ENCODE data around the gene SSR3. TPM values are rescaled to one million over a fixed set of nuclear protein-coding genes. Genes with fewer than 3 reads are reported as not detected.
"Not testable (repeated sequence)": the region's sequence is repeated elsewhere in the genome, so short reads cannot be mapped to it uniquely, and the experiment has no call there.

SSR3 gene
- polyA plus RNA-seq, 1 donor, result 75.6 TPM

DNA sequence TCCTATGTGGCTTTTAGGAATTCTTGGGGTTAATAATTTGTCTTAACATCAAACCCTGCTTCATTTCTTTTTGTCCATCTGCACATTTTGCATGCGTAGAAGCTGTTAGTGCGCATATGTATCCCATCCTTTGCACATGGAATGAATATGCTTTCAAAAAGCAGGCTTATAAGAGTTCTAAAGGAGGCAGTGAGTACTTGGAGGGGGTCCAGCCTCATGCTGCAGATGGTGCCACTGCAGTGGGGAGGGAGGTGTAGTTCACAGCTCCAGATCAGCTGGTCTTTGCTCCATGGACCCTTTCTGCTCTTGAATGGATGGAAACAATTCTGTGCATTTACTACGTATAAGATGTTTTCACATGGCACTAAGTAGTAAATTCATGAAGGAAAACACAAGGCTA is 20.7 kb upstream of the SSR3 start:
- DNase-seq, result no peak

DNA sequence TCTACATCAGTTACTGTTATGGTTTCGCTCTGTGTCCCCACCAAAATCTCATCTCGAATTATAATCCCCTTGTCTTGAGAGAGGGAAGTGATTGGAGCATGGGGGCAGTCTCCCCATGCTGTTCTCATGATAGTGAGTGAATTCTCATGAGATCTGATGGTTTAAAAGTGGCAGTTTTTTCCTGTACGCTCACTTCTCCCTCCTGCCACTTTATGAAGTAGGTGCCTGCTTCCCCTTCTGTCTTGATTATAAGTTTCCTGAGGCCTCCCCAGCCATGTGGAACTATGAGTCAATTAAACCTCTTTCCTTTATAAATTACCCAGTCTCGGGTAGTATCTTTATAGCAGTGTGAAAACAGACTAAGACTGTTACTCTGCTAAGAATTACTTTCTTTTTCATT is 15.0 kb upstream of the SSR3 start:
- DNase-seq, result not testable (repeated sequence)

DNA sequence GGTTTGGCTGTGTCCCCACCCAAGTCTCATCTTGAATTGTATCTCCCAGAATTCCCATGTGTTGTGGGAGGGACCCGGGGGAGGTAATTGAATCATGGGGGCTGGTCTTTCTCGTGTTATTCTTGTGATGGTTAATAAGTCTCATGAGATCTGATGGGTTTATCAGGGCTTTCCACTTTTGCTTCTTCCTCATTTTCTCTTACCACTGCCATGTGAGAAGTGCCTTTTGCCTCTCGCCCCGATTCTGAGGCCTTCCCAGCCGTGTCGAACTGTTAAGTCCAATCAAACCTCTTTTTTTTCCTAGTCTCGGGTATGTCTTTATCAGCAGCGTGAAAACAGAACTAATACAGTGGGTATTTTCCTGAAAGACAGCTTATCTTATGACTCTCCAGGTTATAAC is 14.1 kb upstream of the SSR3 start:
- not testable (repeated sequence) for DNase-seq

DNA sequence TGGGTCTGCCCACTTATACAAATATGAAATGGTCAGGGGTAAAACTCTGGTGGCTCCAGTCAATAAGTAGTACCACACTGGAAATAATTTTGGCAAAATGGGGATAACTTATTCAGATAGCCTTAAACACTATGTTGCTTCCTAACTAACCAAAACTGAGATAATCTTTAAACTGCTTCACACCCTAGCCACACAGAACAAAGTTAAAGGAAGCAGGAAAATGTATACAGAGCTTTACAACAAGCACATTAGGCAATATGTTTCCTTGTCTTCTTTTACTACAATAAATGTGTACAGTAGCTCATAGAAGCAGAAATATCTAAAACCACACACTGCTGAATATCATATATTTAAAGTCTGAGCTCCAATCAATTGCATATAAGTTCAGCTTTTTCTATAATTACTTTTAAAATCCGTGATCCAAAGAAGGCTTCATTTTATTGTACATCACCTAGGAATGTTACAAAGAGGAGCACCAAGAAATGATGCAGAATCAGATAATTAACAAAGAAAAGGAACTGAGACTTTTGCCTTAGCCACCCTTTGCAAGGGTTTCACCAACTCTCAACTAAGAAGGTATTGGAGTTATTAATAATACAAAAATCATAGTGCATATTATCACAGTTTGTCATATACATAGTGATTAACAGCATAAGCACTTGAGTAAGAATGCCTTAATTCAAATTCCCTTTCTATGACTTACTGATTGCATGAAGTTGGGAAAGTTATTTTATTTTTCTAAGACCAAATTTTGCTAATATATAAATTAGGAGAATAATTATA is 9.2 kb upstream of the SSR3 start:
- DNase-seq, result no peak

DNA sequence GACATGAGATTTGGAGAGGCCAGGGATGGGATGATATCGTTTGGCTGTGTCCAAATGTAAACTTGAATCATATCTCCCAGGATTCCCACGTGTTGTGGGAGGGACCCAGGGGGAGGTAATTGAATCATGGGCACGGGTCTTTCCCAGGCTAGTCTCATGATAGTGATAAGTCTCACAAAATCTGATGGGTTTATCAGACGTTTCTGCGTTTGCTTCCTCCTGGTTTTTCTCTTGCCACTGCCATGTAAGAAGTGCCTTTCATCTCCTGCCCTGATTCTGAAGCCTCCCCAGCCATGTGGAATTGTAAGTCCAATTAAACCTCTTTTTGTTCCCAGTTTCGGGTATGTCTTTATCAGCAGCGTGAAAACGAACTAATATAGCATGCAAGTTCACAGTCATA is 7.6 kb upstream of the SSR3 start:
- not testable (repeated sequence) for DNase-seq

DNA sequence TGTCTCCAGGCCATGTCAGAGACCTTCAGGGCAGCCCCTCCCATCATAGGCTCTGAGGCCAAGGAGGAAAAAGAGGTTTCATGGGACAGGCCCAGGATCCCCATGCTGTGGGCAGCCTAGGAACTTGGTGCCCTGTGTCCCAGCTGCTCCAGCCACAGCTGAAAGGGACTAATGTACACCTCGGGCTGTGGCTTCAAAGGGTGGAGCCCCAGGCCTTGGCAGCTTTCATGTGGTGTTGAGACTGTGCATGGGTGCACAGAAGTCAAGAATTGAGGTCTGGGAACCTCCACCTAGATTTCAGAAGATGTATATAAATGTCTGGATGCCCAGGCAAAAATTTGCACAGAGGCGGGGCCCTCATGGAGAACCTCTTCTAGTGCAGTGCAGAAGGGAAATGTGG is 6.6 kb upstream of the SSR3 start:
- no peak for DNase-seq

DNA sequence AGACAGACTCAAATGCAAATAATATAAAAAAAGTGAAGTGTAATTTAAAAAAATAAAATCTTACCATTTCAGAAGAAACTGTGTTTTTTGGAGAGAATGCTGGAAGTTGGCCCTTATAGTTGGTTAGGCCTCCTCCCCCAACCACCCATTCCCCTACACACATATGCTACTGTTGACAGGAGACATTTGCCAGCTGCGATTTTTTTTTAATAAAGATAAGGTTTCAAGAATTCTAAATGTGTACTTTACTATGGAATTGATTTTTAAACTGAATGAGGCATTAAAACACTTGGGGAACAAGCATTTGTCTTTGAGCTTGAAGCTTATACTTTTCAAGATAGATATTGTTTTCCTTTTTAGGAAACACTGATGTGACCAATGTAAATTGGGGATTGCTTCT is 4.4 kb upstream of the SSR3 start:
- no peak for DNase-seq

DNA sequence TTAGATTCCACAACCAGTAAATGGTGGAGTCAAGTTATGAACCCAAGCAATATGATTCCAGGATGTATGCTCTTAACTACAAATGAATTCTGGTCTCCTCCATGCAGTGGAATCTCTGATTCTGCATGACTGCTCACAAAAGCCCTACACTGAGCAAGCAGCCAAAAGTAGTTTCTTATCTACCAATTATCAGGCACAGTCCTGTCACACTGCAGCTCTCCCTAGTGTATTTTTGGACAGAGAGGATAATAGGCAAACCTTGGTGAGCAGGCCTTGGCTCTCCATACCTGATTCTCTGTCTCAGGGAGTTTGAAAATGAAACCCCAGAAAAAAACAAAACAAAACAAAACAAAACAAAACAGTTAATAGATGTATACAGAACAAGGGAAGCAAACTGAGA is 3.5 kb upstream of the SSR3 start:
- DNase-seq, result no peak

DNA sequence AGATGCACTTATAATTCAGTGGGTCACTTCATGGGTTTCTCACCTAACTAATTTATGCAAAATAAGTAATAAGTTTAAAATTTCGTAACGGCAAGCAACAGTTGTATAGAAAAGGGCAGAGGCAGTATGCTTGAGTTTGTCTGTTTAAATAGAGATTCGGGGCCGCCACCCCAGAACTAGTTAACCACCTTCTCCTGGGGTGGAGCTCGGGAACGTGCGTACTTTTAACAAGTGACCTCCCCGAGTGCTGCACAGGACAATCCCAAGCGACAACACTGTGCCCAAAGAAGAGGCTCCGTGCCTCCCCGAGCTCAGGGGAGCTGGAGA is 439 bp downstream of the SSR3 start:
- DNase-seq, result no peak

DNA sequence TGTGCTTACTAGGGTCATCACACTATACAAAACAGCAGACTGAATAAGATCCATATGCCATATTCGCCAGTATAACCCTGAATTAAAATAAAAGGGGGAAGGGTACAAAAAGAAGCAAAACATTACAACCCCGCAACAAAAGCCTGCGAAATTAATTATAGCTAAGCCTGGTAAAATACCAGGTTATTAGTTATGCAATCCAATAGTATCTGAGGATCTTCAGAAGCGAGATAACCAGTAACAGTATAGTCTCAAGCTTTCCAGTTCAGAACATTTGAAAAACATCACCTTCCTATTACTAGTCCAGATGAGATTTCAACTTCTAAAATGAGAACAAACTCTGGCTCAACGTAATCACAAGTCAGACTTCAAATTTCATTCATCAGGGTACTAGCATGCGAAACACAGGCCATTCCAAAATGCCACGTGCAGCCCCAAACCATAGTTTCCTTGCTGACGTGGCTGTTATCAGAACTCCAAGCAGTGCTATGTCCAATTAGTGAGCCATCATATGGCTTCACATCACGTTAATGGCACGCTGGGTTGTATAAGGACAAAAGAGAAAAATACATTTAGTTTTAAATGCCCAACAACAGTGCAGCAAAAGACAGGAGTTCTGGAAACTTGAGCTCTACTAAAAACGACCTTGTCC is 1.1 kb downstream of the SSR3 start:
- peak; percentile 45 for DNase-seq

DNA sequence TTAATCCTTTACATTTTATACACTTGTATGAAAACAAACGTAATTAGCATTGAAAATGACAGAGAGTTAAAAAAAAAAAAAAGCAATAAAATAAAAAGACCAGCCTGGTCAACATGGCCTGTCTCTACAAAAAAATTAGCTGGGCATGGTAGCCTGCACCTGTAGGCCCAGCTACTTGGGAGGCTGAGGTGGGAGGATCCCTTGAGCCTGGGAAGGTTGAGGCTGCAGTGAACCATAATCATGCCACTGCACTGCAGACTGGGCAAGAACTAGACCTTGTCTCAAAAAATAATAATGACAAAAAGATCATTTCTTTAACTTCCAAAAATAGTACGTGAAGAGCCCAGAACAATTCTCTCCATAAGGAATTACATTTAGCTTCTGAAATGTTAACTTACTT is 1.9 kb downstream of the SSR3 start:
- DNase-seq, result no peak

DNA sequence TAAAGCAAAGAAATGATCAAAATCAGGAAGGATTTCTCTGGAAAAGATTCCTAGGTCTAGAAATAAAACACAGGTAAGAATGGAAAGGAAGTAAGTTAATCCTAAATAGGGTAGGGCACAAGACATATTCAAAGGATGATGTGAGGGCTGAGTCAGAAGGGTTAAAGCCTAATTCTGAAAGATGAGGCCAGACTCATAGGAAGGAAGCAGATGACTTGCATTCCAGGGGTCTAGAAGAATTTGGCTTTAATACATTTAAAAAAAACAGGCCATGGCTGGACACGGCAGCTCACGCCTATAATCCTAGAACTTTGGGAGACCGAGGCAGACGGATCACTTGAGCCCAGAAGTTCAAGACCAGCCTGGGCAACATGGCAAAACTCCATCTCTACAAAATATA is 3.2 kb downstream of the SSR3 start:
- DNase-seq, result no peak

DNA sequence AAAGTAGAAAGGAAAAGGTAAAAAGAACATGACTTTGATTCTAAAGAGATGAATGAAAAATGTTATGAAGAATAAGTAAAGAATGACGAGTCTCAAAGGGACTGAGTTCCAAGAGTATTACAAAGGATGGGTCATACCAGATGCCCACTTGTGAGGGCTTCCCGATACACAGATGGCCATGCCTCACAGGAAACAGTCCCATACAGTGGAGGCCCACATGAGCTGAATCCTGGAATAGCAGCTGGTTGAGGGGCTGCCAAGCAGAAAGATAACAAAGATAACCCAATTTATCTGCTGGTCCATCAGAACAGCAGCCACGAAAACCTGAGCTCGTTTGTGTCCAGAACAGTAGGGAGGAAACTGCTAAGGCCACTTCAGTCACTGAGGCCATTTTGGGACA is 3.7 kb downstream of the SSR3 start:
- DNase-seq, result no peak

DNA sequence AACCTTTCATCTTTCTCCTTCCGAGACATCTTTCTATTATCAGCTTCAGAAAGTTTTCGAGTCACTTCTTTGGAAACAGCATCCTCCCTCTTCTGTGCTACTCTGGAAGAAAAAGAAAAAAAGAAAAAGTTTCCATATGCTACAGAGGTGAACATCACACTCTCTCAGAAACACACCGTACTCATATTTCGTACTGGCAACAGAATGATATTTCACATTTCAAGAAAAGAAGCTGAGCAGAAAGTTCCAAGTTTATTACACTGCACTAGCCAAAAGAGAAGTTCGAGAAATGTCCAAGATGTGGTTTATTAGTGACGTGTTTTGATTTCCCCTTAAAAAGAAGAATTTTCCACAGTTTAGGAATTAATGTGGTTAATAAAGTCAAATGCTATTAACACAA is 6.0 kb downstream of the SSR3 start:
- peak; percentile 56 for DNase-seq

DNA sequence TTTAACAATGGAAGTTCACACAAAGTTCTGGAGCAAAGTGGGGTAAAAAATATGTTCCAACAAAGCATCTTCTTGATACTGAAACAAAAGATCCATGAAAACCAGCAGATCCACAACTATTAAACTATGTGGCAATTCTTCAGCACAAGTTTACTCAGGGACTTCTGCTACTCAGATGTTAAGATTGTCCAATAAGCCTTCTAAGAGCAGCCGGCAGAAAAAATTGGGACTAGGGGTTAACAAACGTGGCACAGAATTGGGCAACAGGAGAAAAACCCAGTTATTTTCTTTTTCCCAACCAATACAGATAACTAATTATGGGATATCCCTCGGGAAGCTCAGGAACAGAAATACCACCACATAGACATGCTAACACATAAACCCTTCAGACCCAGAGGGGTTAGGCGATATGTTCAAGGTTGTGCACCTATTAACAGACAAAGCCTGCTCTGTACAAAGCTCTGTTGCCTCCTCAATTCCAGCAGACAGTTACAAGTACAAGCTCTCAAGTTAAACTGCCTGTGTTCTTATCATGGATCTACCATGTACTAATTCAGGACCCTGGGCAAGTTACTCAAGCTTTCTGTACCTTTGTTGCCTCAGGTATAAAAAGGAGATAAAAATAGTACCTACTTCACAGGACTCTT is 6.8 kb downstream of the SSR3 start:
- no peak for DNase-seq

DNA sequence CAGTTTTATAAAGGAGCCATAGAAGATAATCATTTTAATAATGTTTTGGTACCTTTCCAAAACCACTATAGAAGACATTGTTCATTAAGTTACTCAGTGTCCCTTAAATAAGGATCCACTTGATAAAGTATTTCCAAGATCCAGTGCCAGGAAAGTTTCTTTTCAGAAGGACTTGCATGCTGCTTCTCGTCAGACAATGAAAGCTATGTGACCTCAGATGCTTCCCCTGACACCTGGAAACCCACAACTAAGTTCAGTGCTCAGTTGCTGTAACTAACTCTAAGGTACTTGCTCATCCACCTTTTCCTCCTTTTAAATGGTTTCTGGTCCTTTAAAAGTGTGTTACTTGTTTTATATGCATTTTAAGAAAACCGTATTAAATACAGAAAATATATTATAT is 7.3 kb downstream of the SSR3 start:
- no peak for DNase-seq

DNA sequence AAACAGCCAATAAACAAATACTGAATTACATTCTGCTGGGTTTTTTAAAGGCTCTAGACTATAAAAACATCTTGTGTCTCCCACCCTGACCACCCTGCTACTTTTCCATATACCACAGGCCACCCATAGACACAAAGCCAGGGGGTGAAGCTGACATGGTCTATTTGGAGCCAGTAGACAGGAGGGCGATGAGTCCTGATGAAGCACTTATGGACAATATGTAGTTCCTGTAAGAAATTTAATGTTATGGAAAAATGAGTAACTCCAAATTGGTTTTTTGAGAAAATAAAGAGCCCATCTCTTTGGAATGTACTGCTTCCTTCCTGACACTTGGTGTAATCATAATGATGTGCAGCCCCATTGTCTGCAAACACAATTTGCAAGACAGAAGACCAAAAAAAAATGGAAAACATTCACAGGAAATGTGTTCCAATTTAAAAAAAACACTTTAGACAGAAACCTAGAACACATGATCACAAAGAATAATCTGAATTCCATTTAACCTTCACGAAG is 11.8 kb downstream of the SSR3 start:
- no peak for DNase-seq

DNA sequence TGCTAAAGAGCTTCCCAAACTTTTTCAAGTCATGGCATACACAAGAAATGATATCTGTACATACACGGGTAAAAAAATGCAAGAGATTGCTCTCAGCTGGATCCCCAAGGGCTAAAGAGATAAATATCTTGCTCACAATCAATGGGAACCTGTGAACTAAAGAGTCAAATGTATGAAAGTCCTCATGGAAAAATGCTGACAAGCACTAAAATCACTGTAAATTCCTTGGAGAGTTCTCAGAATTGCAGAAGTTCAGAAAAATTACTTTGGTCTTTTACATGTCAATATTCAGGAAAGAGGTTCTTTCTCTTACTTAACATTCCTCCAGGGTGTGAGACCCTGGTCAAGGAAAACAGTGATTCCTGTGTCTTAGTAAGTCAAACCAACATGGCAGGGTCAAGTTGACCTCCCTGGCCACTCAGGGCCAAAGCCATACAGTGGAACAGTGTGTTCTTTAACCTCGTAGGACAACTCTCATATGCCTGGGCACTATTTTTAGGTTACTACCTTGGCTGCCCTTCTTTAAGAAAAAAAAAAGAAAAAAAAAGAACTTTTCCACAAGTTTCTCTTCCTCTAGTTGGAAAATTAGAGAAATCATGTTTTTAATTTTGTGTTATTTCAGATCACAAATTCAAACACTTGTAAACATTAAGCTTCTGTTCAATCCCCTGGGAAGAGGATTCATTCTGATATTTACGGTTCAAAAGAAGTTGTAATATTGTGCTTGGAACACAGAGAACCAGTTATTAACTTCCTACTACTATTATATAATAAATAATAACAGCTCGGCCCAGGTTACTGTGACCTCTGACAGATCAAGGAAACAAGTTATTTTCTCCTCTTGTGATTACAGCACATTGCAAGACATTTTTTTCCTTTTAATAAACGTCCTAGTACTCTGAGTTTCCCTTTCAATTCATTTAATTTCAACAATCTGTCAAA is 12.5 kb downstream of the SSR3 start:
- DNase-seq, result no peak

DNA sequence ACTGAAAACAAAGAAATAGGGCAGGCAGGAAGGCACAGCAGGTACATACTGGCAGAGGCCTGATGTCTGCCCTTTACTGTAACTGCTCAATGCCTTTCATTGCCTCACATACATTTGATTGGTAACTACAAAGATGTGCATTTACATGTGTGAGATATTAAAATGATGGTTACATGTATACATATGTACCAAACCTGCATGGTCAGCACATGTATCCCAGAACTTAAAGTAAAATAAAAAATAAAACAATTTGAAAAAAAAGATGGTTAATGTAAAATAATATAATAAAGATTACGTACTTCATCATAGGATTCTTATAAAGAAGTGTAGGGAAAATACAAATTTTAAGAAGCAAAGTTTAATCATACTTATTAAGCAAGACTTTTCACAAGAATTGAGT is 15.1 kb downstream of the SSR3 start:
- no peak for DNase-seq

DNA sequence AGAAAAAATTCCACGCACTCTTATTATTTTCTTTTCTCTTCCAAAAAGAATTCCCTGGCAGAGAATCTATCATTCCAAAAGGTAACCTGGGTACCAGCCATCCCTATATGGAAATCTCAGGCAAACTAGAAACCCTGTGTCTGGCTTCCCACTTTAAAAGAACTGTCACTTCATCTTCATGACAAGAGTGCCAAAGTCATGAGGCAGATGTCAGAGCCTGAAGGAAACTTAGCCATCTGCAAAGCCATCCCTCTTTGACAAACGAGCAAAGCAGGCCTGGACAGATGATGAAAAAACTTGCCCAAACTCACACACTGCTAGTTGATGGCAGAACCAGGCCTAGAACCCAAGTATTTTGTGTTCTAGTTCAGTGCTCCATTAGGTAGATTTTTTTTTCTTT is 15.9 kb downstream of the SSR3 start:
- DNase-seq, result peak; percentile 43

DNA sequence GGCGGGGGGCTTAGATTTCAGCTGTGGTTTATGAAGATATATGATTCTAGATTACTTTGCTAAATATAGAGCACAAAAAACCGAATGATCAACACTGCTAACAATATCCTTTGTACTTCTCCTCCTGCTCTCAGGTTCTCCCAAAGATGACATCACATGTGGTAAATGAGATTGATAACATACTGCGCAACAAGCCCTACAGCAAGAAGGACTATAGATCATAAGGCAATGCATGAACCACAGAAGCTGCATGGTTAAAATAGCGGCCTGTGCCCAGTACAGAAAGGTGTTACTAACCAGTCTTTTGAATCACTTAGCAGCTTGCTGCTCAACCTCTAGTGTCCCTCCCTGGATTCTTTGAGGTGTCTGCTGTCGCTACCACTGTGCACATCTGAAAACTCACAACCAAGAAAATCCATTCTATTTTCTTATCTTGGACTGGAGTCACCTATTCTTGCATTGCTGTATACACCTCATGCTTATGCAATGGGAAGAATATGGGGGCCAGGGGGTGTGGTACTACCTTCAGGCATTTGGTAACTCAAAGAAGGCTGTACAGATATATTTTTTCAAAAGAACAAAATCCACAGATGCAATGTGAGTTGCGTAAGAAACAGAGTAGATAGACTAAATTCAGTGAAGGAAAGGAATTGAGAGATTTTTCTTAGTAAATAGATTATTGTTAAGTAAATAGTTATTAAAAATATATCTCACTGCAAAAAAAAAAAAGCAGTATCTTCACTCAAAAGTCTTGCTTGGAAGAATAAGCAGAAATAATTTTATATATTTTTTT is 18.2 kb downstream of the SSR3 start:
- no peak for DNase-seq

DNA sequence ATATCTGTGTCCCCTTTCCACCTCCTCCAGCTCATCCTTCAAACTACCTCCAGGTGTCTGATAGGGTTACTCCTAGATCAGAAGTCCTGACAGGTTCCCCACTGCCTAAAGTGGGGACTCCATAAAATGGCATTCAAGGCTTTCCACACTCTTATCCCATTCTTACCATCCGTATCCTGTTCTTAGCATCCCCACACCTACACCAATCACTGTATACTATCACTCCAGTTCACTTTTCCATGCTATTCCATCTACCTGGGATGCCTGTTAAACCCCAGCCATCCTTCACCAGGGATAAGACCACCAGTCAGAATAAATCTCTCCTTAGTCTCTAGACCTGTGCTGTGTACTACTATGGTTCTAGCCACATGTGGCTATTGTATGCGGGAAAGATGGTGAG is 19.1 kb downstream of the SSR3 start:
- DNase-seq, result no peak
